OCI-LY7 (cell line): ENCODE results near the gene TMEM183A. TPM values are rescaled to one million over a fixed set of nuclear protein-coding genes. Genes with fewer than 3 reads are reported as not detected.

ENCODE experiments used
- BruUV-seq: library from RNA; stranded (reverse); fragments of 400-500 nt; replicated peaks from 2 replicates; lab custom pipeline; 2021; lab: Mats Ljungman, UMichigan
- CTCF ChIA-PET: fragments of 300-600 bp; sonication (Branson Sonifier 250); formaldehyde crosslinking; loops from one replicate; lab custom pipeline; 2022; ENCODE audit warnings: antibody characterized with exemption; ENCODE audit not compliant: unreplicated experiment; lab: Charles Lee
- POLR2A ChIA-PET: fragments of 300-600 bp; sonication (Branson Sonifier 250); formaldehyde crosslinking; loops from one replicate; lab custom pipeline; 2022; ENCODE audit warnings: antibody characterized with exemption; lab: Charles Lee
- DNase-seq: peaks from one replicate; pipeline ENCODE4 v3.0.0-alpha.2; 2015; ENCODE audit warnings: low spot score
- H2AFZ ChIP-seq: fragments of 200-600 bp; sonication (generic), shearing (Covaris generic); 2 replicates; pipeline ENCODE4 v1.6.1; 2014; ENCODE audit warnings: mild to moderate bottlenecking, antibody characterized with exemption, low read length, moderate library complexity
- H3K27ac ChIP-seq: fragments of 200-600 bp; sonication (generic); 2 replicates; pipeline ENCODE4 v1.5.1; 2014; ENCODE audit warnings: mixed run types, low read depth, mild to moderate bottlenecking, moderate library complexity, low read length, inconsistent platforms; ENCODE audit not compliant: poor library complexity, severe bottlenecking
- H3K36me3 ChIP-seq: fragments of 200-600 bp; sonication (generic); 2 replicates; pipeline ENCODE4 v1.6.1; 2014; ENCODE audit warnings: mild to moderate bottlenecking, antibody characterized with exemption, low read length, moderate library complexity, mixed read lengths; ENCODE audit not compliant: insufficient read depth
- H3K4me1 ChIP-seq: fragments of 200-600 bp; sonication (generic); 2 replicates; pipeline ENCODE4 v1.5.1; 2014; ENCODE audit warnings: mild to moderate bottlenecking, low read length; ENCODE audit not compliant: insufficient read depth, poor library complexity, severe bottlenecking
- H3K4me2 ChIP-seq: fragments of 200-600 bp; sonication (generic); 2 replicates; pipeline ENCODE4 v1.6.1; 2014; ENCODE audit warnings: mild to moderate bottlenecking, low read length
- H3K4me3 ChIP-seq: fragments of 200-600 bp; sonication (generic); 2 replicates; pipeline ENCODE4 v1.5.1; 2014; ENCODE audit warnings: mild to moderate bottlenecking, low read depth, low read length; ENCODE audit not compliant: poor library complexity, severe bottlenecking
- H3K79me2 ChIP-seq: fragments of 200-600 bp; sonication (generic); 2 replicates; pipeline ENCODE4 v1.6.1; 2016; ENCODE audit warnings: low read depth, mild to moderate bottlenecking, low read length, moderate library complexity, mixed read lengths; ENCODE audit not compliant: insufficient read depth
- H3K9me2 ChIP-seq: fragments of 200-600 bp; sonication (generic); 2 replicates; pipeline ENCODE4 v1.6.1; 2016; ENCODE audit warnings: mild to moderate bottlenecking, low read length, mixed read lengths; ENCODE audit not compliant: insufficient read depth
- H3K9me3 ChIP-seq: fragments of 200-600 bp; sonication (generic); 2 replicates; pipeline ENCODE4 v1.6.1; 2014; ENCODE audit warnings: mild to moderate bottlenecking, mixed run types, low read length, mixed read lengths
- H4K20me1 ChIP-seq: fragments of 200-600 bp; sonication (generic); 2 replicates; pipeline ENCODE4 v1.6.1; 2014; ENCODE audit warnings: mild to moderate bottlenecking, antibody characterized with exemption, low read length, moderate library complexity, mixed read lengths; ENCODE audit not compliant: insufficient read depth
- EZH2phosphoT487 ChIP-seq: fragments of 200-600 bp; sonication (generic); IDR thresholded peaks from 2 replicates; pipeline ENCODE4 v1.6.1; 2018; ENCODE audit warnings: low read depth, borderline replicate concordance, mild to moderate bottlenecking, mixed run types, antibody characterized with exemption, low read length, moderate library complexity, mixed read lengths
- intact Hi-C: fragments of 100-400 bp; cut with micrococcal nuclease; formaldehyde crosslinking; loops from one replicate; pipeline ENCODE4 v1.10.0; 2022; ENCODE audit not compliant: unreplicated experiment
- total RNA-seq, 2 experiments: library from RNA; depleted of rRNA in 1 of 2; stranded (reverse); fragments of >200 nt in 1 of 2; shearing (Covaris generic) in 1 of 2; gene quantifications; 2 replicates each; pipeline ENCODE4 v1.2.3, GENCODE V29; 2014 to 2022
- TF ChIP-seq, protein P1 (sequence below): fragments of 200-600 bp; sonication (generic); conservative IDR thresholded peaks from 2 replicates; pipeline ENCODE4 v1.5.1; 2014; ENCODE audit warnings: mild to moderate bottlenecking, antibody characterized with exemption, low read length, moderate library complexity, mixed read lengths

The TMEM183A gene
- total RNA-seq, 2 experiments from 2014 or later: 83.9 to 92.4 TPM

DNA sequence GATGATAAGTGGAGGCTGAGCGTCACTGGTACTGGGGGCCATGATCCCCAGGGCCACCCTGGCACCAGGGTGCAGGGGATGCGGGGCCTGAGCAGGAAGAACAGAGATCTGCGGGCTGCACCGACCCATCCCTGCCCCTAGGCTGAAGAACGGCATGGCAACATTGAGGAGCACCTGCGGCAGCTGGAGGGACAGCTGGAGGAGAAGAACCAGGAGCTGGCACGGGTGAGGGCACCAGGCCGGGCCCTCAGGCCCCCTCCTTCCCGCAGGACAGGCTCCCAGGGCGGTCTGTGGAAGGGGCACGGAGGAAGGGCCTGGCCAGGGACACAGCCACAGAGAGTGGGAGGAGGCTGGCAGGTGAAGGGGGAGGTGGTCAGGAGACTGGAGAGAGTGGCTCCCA lies 40.9 kb downstream of the TMEM183A start:
- Histone ChIP-seq H2AFZ (no peak overlapping the region), H3K36me3 (no peaks in the 10 kb centered on the region), H4K20me1 (no peaks in the 10 kb centered on the region), H3K27ac (no peak overlapping the region), H3K9me2 (no peaks in the 10 kb centered on the region), H3K9me3 (no peaks in the 10 kb centered on the region), H3K4me3 (no peak overlapping the region), H3K79me2 (no peaks in the 10 kb centered on the region), H3K4me2 (no peak overlapping the region), H3K4me1 (no peaks in the 10 kb centered on the region)
- TF ChIP-seq, protein P1, sequence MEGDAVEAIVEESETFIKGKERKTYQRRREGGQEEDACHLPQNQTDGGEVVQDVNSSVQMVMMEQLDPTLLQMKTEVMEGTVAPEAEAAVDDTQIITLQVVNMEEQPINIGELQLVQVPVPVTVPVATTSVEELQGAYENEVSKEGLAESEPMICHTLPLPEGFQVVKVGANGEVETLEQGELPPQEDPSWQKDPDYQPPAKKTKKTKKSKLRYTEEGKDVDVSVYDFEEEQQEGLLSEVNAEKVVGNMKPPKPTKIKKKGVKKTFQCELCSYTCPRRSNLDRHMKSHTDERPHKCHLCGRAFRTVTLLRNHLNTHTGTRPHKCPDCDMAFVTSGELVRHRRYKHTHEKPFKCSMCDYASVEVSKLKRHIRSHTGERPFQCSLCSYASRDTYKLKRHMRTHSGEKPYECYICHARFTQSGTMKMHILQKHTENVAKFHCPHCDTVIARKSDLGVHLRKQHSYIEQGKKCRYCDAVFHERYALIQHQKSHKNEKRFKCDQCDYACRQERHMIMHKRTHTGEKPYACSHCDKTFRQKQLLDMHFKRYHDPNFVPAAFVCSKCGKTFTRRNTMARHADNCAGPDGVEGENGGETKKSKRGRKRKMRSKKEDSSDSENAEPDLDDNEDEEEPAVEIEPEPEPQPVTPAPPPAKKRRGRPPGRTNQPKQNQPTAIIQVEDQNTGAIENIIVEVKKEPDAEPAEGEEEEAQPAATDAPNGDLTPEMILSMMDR: no peak
- TF ChIP-seq EZH2phosphoT487: no peak
- no TSS peak for BruUV-seq
- ChIA-PET CTCF (interaction anchor here (0.6 kb wide), 1 partner anchor 220 kb away, joined by 12 read pairs; no protein-coding TSS in a partner anchor), POLR2A (no interaction called here)
- no peak for DNase-seq
- intact Hi-C loops: no loop called here

DNA sequence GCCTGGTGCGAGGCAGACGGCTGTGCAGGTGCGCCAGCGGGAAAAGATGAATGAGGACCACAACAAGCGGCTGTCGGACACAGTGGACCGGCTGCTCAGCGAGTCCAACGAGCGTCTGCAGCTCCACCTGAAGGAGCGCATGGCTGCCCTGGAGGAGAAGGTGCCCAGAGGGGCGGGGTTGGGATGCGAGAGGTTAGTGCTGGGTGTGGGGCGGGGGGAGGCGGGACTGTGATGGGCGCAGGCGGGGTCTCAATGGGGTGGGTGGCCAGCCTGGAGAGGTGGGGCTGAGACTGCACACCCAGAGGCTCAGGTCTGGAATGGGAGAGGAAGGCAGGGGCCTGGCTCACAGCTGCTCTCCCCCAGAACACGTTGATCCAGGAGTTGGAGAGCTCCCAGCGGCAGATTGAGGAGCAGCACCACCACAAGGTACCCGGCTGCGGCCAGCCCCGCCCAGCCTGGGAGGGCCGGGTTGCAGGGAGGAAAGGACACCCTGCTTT lies 41.4 kb downstream of the TMEM183A start:
- H2AFZ ChIP-seq: no peak overlapping the region
- no peaks in the 10 kb centered on the region for H3K79me2 ChIP-seq
- no peaks in the 10 kb centered on the region for H3K4me1 ChIP-seq
- H3K4me3 ChIP-seq: no peak overlapping the region
- ChIA-PET CTCF (interaction anchor here (0.6 kb wide), 2 partner anchors 219 to 305 kb away, joined by 3 to 12 read pairs; no protein-coding TSS in a partner anchor), POLR2A (no interaction called here)
- H3K9me3 ChIP-seq: no peaks in the 10 kb centered on the region
- intact Hi-C loops: no loop called here
- TF ChIP-seq EZH2phosphoT487: no peak
- TF ChIP-seq, protein P1: 0 out of 2 replicates have a peak, but pooled peaks have one; percentile 31
- BruUV-seq: no TSS peak
- no peak overlapping the region for H3K27ac ChIP-seq
- no peak overlapping the region for H3K4me2 ChIP-seq
- DNase-seq: no peak
- no peaks in the 10 kb centered on the region for H3K36me3 ChIP-seq
- H4K20me1 ChIP-seq: no peaks in the 10 kb centered on the region
- H3K9me2 ChIP-seq: no peaks in the 10 kb centered on the region

DNA sequence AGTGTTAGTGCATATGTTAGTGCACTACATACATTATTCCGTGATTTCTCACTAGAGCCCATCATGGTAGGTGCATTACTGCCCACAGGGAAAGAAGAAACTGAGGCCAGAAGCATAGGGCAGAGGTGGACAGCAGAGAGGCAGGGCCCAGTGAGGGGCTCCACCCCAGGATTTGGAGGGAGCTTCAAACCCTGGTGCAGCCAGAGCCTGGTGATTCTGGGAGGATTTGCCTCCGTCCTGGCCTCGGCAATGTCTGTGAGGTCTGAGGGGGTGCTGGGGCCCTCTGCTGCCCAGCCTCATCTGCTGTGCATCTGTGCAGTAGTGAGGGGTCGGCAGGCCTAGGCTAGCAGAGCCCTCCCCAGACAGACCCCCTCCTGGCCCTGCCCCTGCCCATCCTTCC lies 41.9 kb downstream of the TMEM183A start:
- CTCF ChIA-PET: interaction anchor here (0.6 kb wide), 1 partner anchor 305 kb away, joined by 3 read pairs; no protein-coding TSS in a partner anchor
- no TSS peak for BruUV-seq
- POLR2A ChIA-PET: no interaction called here

More for the DNA sequence above, 41.9 kb downstream of the TMEM183A start:
- intact Hi-C loops: no loop called here
- TF ChIP-seq, protein P1: no peak
- TF ChIP-seq EZH2phosphoT487: no peak
- H3K4me2 ChIP-seq: no peak overlapping the region
- H3K4me3 ChIP-seq: no peak overlapping the region
- no peaks in the 10 kb centered on the region for H3K9me3 ChIP-seq
- H3K27ac ChIP-seq: no peak overlapping the region
- H3K36me3 ChIP-seq: no peaks in the 10 kb centered on the region
- no peaks in the 10 kb centered on the region for H4K20me1 ChIP-seq
- no peaks in the 10 kb centered on the region for H3K4me1 ChIP-seq
- H3K79me2 ChIP-seq: no peaks in the 10 kb centered on the region
- H3K9me2 ChIP-seq: no peaks in the 10 kb centered on the region
- no peak overlapping the region for H2AFZ ChIP-seq
- DNase-seq: no peak
